ENCODE data around the gene TFF2.

TFF2 gene

DNA sequence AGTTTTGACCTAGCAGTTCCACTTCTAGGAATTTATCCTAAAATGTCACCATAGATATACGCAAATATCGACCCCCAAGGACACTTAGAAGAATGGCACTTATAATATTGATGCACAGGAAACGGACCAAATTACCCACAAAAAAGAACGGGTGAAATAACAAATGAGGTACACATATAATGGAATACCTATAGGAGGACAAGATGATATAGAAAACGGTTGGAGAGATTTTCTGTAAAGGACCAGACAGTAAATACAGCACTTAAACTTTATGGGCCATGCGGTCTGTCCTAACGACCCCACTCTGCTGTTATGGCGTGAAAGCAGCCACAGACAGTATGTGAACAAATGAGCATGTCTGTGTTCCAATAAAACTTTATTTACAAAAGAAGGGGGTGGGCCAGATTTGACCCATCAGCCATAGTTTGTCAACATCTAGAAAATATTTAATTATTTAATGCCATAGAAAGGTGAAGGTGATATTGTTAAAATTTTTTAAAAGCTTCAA, 42.7 kb upstream of the TFF2 start:
- Histone ChIP-seq H3K27ac (ENCODE audit: low read length) (no peak overlapping the region), H2AFZ (ENCODE audit: low read depth, low read length) (no peak overlapping the region), H3K4me1 (ENCODE audit: low read length) (peaks cover 6% of the 10 kb centered on the region), H3K27me3 (ENCODE audit: low read depth, low read length) (0 out of 2 replicates have a peak, but pooled peaks cover 11% of the 10 kb centered on the region), H3K4me2 (ENCODE audit: low read length) (no peak overlapping the region), H3K36me3 (replicated peaks; ENCODE audit: low read depth, low read length) (no peaks in the 10 kb centered on the region), H3K79me2 (ENCODE audit: low read length) (no peaks in the 10 kb centered on the region), H3K9ac (ENCODE audit: low read length) (no peak overlapping the region), H4K20me1 (ENCODE audit: insufficient read depth, low read length) (no peaks in the 10 kb centered on the region), H3K9me3 (ENCODE audit: insufficient read depth, low read length) (no peaks in the 10 kb centered on the region), H3K4me3 (ENCODE audit: low read length) (no peak overlapping the region)
- TF ChIP-seq EZH2phosphoT487 (IDR thresholded peaks at IDR 0.05; ENCODE audit: low read depth) = no peak
- TF ChIP-seq, protein P1, sequence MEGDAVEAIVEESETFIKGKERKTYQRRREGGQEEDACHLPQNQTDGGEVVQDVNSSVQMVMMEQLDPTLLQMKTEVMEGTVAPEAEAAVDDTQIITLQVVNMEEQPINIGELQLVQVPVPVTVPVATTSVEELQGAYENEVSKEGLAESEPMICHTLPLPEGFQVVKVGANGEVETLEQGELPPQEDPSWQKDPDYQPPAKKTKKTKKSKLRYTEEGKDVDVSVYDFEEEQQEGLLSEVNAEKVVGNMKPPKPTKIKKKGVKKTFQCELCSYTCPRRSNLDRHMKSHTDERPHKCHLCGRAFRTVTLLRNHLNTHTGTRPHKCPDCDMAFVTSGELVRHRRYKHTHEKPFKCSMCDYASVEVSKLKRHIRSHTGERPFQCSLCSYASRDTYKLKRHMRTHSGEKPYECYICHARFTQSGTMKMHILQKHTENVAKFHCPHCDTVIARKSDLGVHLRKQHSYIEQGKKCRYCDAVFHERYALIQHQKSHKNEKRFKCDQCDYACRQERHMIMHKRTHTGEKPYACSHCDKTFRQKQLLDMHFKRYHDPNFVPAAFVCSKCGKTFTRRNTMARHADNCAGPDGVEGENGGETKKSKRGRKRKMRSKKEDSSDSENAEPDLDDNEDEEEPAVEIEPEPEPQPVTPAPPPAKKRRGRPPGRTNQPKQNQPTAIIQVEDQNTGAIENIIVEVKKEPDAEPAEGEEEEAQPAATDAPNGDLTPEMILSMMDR (IDR thresholded peaks at IDR 0.05; ENCODE audit: low read depth, low read length) = no peak

DNA sequence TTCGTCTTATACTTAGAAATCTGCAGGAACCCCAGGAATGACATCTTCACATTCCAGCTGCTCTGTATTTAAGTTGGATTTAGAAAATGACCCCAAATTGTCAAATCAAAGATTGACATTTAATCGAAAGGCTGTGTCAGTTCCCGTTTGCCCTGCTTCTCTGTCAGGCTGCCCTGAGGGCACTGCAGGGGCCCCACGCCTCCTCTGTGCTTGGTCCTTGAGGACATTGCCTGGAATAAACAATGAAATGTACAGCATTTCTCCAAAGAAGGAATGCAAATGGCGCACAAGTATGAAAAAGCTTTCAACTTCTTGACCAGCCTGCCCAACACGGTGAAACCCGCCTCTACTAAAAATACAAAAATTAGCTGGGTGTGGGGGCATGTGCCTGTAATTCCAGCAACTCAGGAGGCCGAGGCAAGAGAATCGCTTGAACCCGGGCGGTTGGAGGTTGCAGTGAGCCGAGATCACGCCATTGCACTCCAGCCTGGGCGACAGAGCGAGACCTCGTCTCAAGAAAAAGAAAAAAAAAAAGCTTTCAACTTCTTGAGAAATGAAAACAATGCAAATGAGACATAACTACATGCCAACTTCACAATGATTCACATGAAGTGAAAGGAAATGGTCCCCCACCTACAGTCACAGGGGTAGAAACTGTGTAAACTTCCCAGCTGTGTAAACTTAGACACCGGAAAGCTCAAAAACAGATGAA, 42.1 kb upstream of the TFF2 start:
- H3K4me1 ChIP-seq (ENCODE audit: low read length) = peaks cover 6% of the 10 kb centered on the region
- H3K9me3 ChIP-seq (ENCODE audit: insufficient read depth, low read length) = no peaks in the 10 kb centered on the region
- H2AFZ ChIP-seq (ENCODE audit: low read depth, low read length) = no peak overlapping the region
- H3K27ac ChIP-seq (ENCODE audit: low read length) = no peak overlapping the region
- 0 out of 2 replicates have a peak, but pooled peaks cover 11% of the 10 kb centered on the region for H3K27me3 ChIP-seq (ENCODE audit: low read depth, low read length)
- TF ChIP-seq, protein P1 (IDR thresholded peaks at IDR 0.05; ENCODE audit: low read depth, low read length) = no peak
- no peak for TF ChIP-seq EZH2phosphoT487 (IDR thresholded peaks at IDR 0.05; ENCODE audit: low read depth)
- no peaks in the 10 kb centered on the region for H3K36me3 ChIP-seq (replicated peaks; ENCODE audit: low read depth, low read length)
- H3K9ac ChIP-seq (ENCODE audit: low read length) = no peak overlapping the region
- no peaks in the 10 kb centered on the region for H3K79me2 ChIP-seq (ENCODE audit: low read length)
- H3K4me2 ChIP-seq (ENCODE audit: low read length) = no peak overlapping the region
- H4K20me1 ChIP-seq (ENCODE audit: insufficient read depth, low read length) = no peaks in the 10 kb centered on the region
- no peak overlapping the region for H3K4me3 ChIP-seq (ENCODE audit: low read length)

DNA sequence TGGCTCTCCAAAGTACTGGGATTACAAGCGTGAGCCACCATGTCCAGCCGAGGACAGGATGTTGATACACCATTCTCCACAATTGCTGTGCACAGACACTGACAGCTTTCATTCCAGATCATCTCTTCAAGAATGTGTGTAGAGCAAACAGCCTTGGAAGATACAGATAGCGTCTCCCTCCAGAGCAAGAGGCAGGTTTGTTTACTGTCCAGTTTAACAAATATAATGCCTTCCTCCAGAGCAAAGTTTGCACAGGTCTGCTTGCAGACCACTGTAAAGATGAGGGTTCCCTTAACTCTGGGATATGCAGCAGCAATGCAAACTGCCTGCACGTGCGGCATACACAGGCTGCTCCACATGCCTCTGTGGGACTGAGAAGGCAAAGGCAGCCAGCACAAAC, 40.5 kb upstream of the TFF2 start:
- 0 out of 2 replicates have a peak, but pooled peaks cover 11% of the 10 kb centered on the region for H3K27me3 ChIP-seq (ENCODE audit: low read depth, low read length)
- H3K4me1 ChIP-seq (ENCODE audit: low read length) = peaks cover 6% of the 10 kb centered on the region
- no peak overlapping the region for H3K9ac ChIP-seq (ENCODE audit: low read length)
- H4K20me1 ChIP-seq (ENCODE audit: insufficient read depth, low read length) = no peaks in the 10 kb centered on the region
- H3K4me2 ChIP-seq (ENCODE audit: low read length) = no peak overlapping the region
- no peaks in the 10 kb centered on the region for H3K9me3 ChIP-seq (ENCODE audit: insufficient read depth, low read length)
- H3K27ac ChIP-seq (ENCODE audit: low read length) = no peak overlapping the region
- no peak overlapping the region for H3K4me3 ChIP-seq (ENCODE audit: low read length)
- TF ChIP-seq EZH2phosphoT487 (IDR thresholded peaks at IDR 0.05; ENCODE audit: low read depth) = no peak
- TF ChIP-seq, protein P1 (IDR thresholded peaks at IDR 0.05; ENCODE audit: low read depth, low read length) = no peak
- H3K79me2 ChIP-seq (ENCODE audit: low read length) = no peaks in the 10 kb centered on the region
- no peak overlapping the region for H2AFZ ChIP-seq (ENCODE audit: low read depth, low read length)
- H3K36me3 ChIP-seq (replicated peaks; ENCODE audit: low read depth, low read length) = no peaks in the 10 kb centered on the region

DNA sequence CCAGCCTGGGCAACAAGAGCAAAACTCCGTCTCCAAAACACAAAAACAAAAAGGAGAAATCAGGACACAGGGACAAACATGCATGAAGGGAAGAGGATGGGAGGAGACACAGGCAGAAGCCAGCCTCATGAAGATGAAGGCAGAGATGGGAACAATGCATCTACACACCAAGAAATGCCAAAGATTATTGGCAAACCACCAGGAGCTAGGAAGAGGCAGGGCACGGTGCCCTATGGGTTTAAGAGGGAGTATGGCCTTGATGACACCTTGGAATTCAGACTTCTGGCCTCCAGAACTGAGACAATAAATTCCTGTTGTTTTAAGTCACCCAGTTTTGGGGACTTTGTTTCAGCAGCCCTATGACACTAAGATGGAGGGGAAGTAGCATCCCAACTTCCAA, 39.9 kb upstream of the TFF2 start:
- Histone ChIP-seq H3K79me2 (ENCODE audit: low read length) (no peaks in the 10 kb centered on the region), H3K9ac (ENCODE audit: low read length) (no peak overlapping the region), H3K36me3 (replicated peaks; ENCODE audit: low read depth, low read length) (no peaks in the 10 kb centered on the region), H3K4me1 (ENCODE audit: low read length) (peaks cover 6% of the 10 kb centered on the region), H3K9me3 (ENCODE audit: insufficient read depth, low read length) (no peaks in the 10 kb centered on the region), H3K4me3 (ENCODE audit: low read length) (no peak overlapping the region), H3K4me2 (ENCODE audit: low read length) (no peak overlapping the region), H2AFZ (ENCODE audit: low read depth, low read length) (no peak overlapping the region), H4K20me1 (ENCODE audit: insufficient read depth, low read length) (no peaks in the 10 kb centered on the region), H3K27me3 (ENCODE audit: low read depth, low read length) (0 out of 2 replicates have a peak, but pooled peaks cover 11% of the 10 kb centered on the region), H3K27ac (ENCODE audit: low read length) (no peak overlapping the region)
- TF ChIP-seq, protein P1 (IDR thresholded peaks at IDR 0.05; ENCODE audit: low read depth, low read length) = no peak
- TF ChIP-seq EZH2phosphoT487 (IDR thresholded peaks at IDR 0.05; ENCODE audit: low read depth) = no peak
